ENCODE measurements around the gene OR5AN1. TPM values are rescaled to one million over a fixed set of nuclear protein-coding genes. Genes with fewer than 3 reads are reported as not detected.

The OR5AN1 gene
- total and polyA plus RNA-seq, 10 of the 15 experiments (the other 5 are each of a cell fraction or from before 2014, with no cell fraction given), result not detected

DNA sequence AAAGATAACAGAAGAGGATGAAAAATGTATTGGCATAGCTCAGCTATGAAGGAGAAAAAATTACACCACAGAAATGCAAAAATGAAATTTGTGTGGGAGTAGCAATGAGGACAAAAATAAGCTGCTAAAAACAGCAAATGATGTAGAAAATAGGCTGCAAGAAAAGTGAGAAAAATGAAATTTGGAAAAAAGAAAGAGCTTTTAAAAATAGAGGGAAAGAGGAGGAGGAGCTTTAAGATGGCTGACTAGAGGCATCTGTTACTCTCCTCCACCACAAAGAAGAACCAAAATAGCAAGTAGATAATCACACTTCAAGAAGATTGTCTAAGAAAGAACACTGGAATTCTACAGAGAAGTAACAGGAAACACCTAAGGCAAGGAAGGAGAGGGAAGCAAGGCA, 23.7 kb upstream of the OR5AN1 start:
- no peaks in the 10 kb centered on the region for H3K36me3 ChIP-seq (ENCODE audit: control insufficient read depth in 2 of 2, insufficient read depth in 2 of 2, low read length in 1 of 2)
- no peaks in the 10 kb centered on the region for H3K79me2 ChIP-seq (ENCODE audit: control insufficient read depth, insufficient read depth, low read length)
- no peaks in the 10 kb centered on the region for H3K9me3 ChIP-seq (replicated peaks; ENCODE audit: control insufficient read depth, insufficient read depth, low read length)
- H2AFZ ChIP-seq (ENCODE audit: control insufficient read depth, low read depth, low read length), result no peak overlapping the region
- no peak for FAIRE-seq
- no TSS peak for BruUV-seq (replicated peaks)
- DNase-seq (ENCODE audit: low read depth, low spot score), result no peak
- H3K27ac ChIP-seq (ENCODE audit: control insufficient read depth, insufficient read depth), result no peak overlapping the region
- in situ Hi-C loops (cut with MboI), result no loop called here
- POLR2A ChIA-PET, result no interaction called here
- ATAC-seq, result no peak
- TF ChIP-seq KDM1A (IDR thresholded peaks at IDR 0.05; ENCODE audit: borderline replicate concordance) (no peak), FOXK2 (IDR thresholded peaks at IDR 0.05) (no peak), TCF12 (IDR thresholded peaks at IDR 0.05; ENCODE audit: low read depth, low read length) (no peak), SMAD1 (IDR thresholded peaks at IDR 0.05; ENCODE audit: low read depth, partially characterized antibody) (no peak), MLLT1 (IDR thresholded peaks at IDR 0.05) (no peak), EGR1 (IDR thresholded peaks at IDR 0.05; ENCODE audit: borderline replicate concordance in 1 of 2, low read depth in 2 of 2, low read length in 2 of 2) (no peak), RFX5 (IDR thresholded peaks at IDR 0.05; ENCODE audit: low read depth, low read length) (no peak), ZNF592 (IDR thresholded peaks at IDR 0.05) (no peak), EED (IDR thresholded peaks at IDR 0.05; ENCODE audit: low read depth) (no peak)
- TF ChIP-seq, protein P1, sequence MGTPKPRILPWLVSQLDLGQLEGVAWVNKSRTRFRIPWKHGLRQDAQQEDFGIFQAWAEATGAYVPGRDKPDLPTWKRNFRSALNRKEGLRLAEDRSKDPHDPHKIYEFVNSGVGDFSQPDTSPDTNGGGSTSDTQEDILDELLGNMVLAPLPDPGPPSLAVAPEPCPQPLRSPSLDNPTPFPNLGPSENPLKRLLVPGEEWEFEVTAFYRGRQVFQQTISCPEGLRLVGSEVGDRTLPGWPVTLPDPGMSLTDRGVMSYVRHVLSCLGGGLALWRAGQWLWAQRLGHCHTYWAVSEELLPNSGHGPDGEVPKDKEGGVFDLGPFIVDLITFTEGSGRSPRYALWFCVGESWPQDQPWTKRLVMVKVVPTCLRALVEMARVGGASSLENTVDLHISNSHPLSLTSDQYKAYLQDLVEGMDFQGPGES (IDR thresholded peaks at IDR 0.05), result no peak
- H4K20me1 ChIP-seq (ENCODE audit: control insufficient read depth, insufficient read depth), result no peaks in the 10 kb centered on the region
- H3K27me3 ChIP-seq (replicated peaks in 1 of 2; ENCODE audit: control insufficient read depth in 2 of 2, insufficient read depth in 2 of 2, low read length in 1 of 2), result no peaks in the 10 kb centered on the region
- H3K4me1 ChIP-seq (ENCODE audit: control insufficient read depth, insufficient read depth, low read length), result no peaks in the 10 kb centered on the region
- intact Hi-C loops (cut with micrococcal nuclease; ENCODE audit: unreplicated experiment), result no loop called here
- no peak overlapping the region for H3K4me3 ChIP-seq
- CTCF ChIA-PET, result no interaction called here
- no peak overlapping the region for H3K9ac ChIP-seq (ENCODE audit: control insufficient read depth, insufficient read depth, low read length)
- SMC1A ChIA-PET (ENCODE audit: uncharacterized antibody, unreplicated experiment), result interaction anchor here (0.6 kb wide), 1 partner anchor 434 kb away, joined by 3 read pairs; no protein-coding TSS in a partner anchor
- H3K4me2 ChIP-seq (ENCODE audit: control insufficient read depth, insufficient read depth), result no peak overlapping the region
- RAD21 ChIA-PET (ENCODE audit: unreplicated experiment), result no interaction called here
